Astrocyte (in vitro differentiated cells and primary cell): ENCODE data around the gene OR5K2. TPM values are rescaled to one million over a fixed set of nuclear protein-coding genes. Genes with fewer than 3 reads are reported as not detected.

Experiments used
- DNase-seq: peaks from one replicate; pipeline ENCODE4 v3.0.0-alpha.2; 2010; ENCODE audit warnings: low read depth
- FAIRE-seq: peaks from 2 replicates; lab custom pipeline; 2011; peaks lifted over from hg19 to GRCh38; lab: Jason Lieb, UNC
- H2AFZ ChIP-seq: 2 replicates; pipeline ENCODE4 v1.6.0; 2012; ENCODE audit warnings: low read depth, low read length, inconsistent platforms
- H3K27ac ChIP-seq: 2 replicates; pipeline ENCODE4 v1.5.1; 2011; ENCODE audit warnings: low read depth, low read length, inconsistent platforms
- H3K27me3 ChIP-seq: 2 replicates; pipeline ENCODE4 v1.6.0; 2011; ENCODE audit warnings: low read length, inconsistent platforms; ENCODE audit not compliant: insufficient read depth
- H3K36me3 ChIP-seq: 2 replicates; pipeline ENCODE4 v1.5.1; 2011; ENCODE audit warnings: low read length, inconsistent platforms; ENCODE audit not compliant: insufficient read depth
- H3K4me1 ChIP-seq: 2 replicates; pipeline ENCODE4 v1.5.1; 2011; ENCODE audit warnings: low read length, inconsistent platforms; ENCODE audit not compliant: insufficient read depth
- H3K4me2 ChIP-seq: 2 replicates; pipeline ENCODE4 v1.6.0; 2012; ENCODE audit warnings: low read length, inconsistent platforms
- H3K4me3 ChIP-seq: 2 replicates; pipeline ENCODE4 v1.5.1; 2011; ENCODE audit warnings: low read depth, mild to moderate bottlenecking, low read length, inconsistent platforms; ENCODE audit not compliant: insufficient read depth
- H3K79me2 ChIP-seq: 2 replicates; pipeline ENCODE4 v1.6.0; 2012; ENCODE audit warnings: mild to moderate bottlenecking, low read length, inconsistent platforms; ENCODE audit not compliant: insufficient read depth
- H3K9ac ChIP-seq: 2 replicates; pipeline ENCODE4 v1.6.0; 2012; ENCODE audit warnings: mild to moderate bottlenecking, low read length, inconsistent platforms
- H3K9me3 ChIP-seq: 2 replicates; pipeline ENCODE4 v1.5.1; 2012; ENCODE audit warnings: low read depth, mild to moderate bottlenecking, low read length, inconsistent platforms; ENCODE audit not compliant: insufficient read depth
- H4K20me1 ChIP-seq: 2 replicates; pipeline ENCODE4 v1.6.0; 2012; ENCODE audit warnings: low read length, inconsistent platforms; ENCODE audit not compliant: insufficient read depth
- H3K27ac Mint-ChIP-seq: one replicate; pipeline ENCODE4 v1.8.0; 2021; ENCODE audit warnings: mild to moderate bottlenecking, mixed read lengths; ENCODE audit not compliant: unreplicated experiment
- H3K27me3 Mint-ChIP-seq: one replicate; pipeline ENCODE4 v1.8.0; 2021; ENCODE audit warnings: low read depth, mixed read lengths; ENCODE audit not compliant: unreplicated experiment
- H3K36me3 Mint-ChIP-seq: one replicate; pipeline ENCODE4 v1.8.0; 2021; ENCODE audit warnings: low read depth, mixed read lengths; ENCODE audit not compliant: unreplicated experiment
- H3K4me1 Mint-ChIP-seq: one replicate; pipeline ENCODE4 v1.8.0; 2021; ENCODE audit warnings: low read depth, mixed read lengths; ENCODE audit not compliant: unreplicated experiment
- H3K4me3 Mint-ChIP-seq: one replicate; pipeline ENCODE4 v1.8.0; 2021; ENCODE audit warnings: mild to moderate bottlenecking, moderate library complexity, mixed read lengths; ENCODE audit not compliant: unreplicated experiment
- H3K9me3 Mint-ChIP-seq: one replicate; pipeline ENCODE4 v1.8.0; 2021; ENCODE audit warnings: mild to moderate bottlenecking, mixed read lengths; ENCODE audit not compliant: unreplicated experiment
- CTCF ChIP-seq: IDR thresholded peaks from 2 replicates; pipeline ENCODE4 v1.5.1; 2011; ENCODE audit warnings: low read depth, mild to moderate bottlenecking, inconsistent platforms, low read length, moderate library complexity; ENCODE audit not compliant: insufficient read depth
- EZH2 ChIP-seq: IDR thresholded peaks from 2 replicates; pipeline ENCODE4 v1.6.1; 2012; ENCODE audit warnings: mild to moderate bottlenecking, low read length, inconsistent platforms; ENCODE audit not compliant: insufficient read depth
- total RNA-seq: library from RNA; stranded (reverse); gene quantifications from 2 replicates; pipeline ENCODE4 v1.2.1, GENCODE V29; 2021

Gene OR5K2
- total RNA-seq, 1 donor from 2014 or later = not detected

DNA sequence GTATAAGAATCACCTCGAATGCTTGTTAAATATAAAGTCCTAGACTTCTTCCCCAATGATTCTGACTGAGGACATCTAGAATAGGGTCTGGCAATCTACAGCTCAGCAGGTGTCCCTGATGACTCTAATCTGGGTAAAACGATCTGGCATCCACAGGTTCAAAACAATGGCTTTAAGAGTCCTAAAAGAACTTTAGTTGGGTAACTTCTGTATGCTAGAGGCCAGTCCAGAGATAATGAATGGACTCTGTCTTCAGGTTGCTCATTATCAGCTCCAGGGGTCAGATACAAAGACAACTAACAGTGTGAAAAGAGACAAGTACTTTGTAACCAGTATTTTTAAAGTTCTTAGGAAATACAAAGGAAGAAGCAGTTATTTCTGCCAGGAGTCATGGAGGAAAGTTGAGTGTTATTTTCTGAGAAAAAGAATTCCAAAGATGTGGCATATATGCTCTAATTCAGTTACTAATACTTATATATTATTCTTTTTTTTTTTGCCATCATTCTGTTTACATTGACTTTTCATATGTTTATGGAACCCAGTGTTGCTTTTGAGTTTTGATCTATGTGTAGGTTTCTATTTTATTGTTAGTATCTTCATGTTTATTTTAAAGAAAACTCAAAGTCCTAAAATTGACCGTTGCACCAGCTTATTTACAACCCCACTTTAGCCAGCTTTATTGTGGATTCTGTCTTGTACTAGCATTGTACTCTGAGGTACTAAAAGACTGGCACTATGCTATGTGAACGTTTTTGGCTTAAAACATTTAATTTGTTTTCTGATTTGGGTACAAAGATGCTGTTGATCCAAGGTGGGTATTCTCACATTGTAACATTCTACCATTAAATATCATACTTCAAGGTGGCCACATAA is 31.2 kb downstream of the OR5K2 start:
- Mint-ChIP-seq H3K4me1 (no peaks in the 10 kb centered on the region), H3K27me3 (no peaks in the 10 kb centered on the region), H3K27ac (no peak overlapping the region), H3K9me3 (no peaks in the 10 kb centered on the region), H3K36me3 (no peaks in the 10 kb centered on the region), H3K4me3 (no peak overlapping the region)
- Histone ChIP-seq H3K79me2 (no peaks in the 10 kb centered on the region), H3K36me3 (no peaks in the 10 kb centered on the region), H3K4me2 (no peak overlapping the region), H3K9me3 (no peaks in the 10 kb centered on the region), H3K27ac (no peak overlapping the region), H3K4me3 (no peak overlapping the region), H3K4me1 (no peaks in the 10 kb centered on the region), H3K27me3 (no peaks in the 10 kb centered on the region), H3K9ac (no peak overlapping the region), H2AFZ (no peak overlapping the region), H4K20me1 (no peaks in the 10 kb centered on the region)
- FAIRE-seq = no peak
- no peak for DNase-seq
- TF ChIP-seq EZH2 = no peak
- no peak for TF ChIP-seq CTCF

GRCh38 chr3:98529856-98530459 is 32.5 kb downstream of the OR5K2 start:
- no peak overlapping the region for H3K4me2 ChIP-seq
- Mint-ChIP-seq H3K36me3 (no peaks in the 10 kb centered on the region), H3K9me3 (no peaks in the 10 kb centered on the region), H3K27me3 (no peaks in the 10 kb centered on the region), H3K4me3 (no peak overlapping the region), H3K27ac (no peak overlapping the region), H3K4me1 (no peaks in the 10 kb centered on the region)
- no peaks in the 10 kb centered on the region for H3K79me2 ChIP-seq
- no peaks in the 10 kb centered on the region for H4K20me1 ChIP-seq
- no peaks in the 10 kb centered on the region for H3K36me3 ChIP-seq
- no peaks in the 10 kb centered on the region for H3K9me3 ChIP-seq
- no peak for TF ChIP-seq EZH2
- no peak overlapping the region for H3K4me3 ChIP-seq
- H3K27ac ChIP-seq = no peak overlapping the region
- H3K27me3 ChIP-seq = no peaks in the 10 kb centered on the region
- no peak overlapping the region for H2AFZ ChIP-seq
- FAIRE-seq (no peak), DNase-seq (no peak)
- no peaks in the 10 kb centered on the region for H3K4me1 ChIP-seq
- no peak overlapping the region for H3K9ac ChIP-seq

- DNase-seq (no peak), FAIRE-seq (no peak)
- Mint-ChIP-seq H3K27me3 (no peaks in the 10 kb centered on the region), H3K36me3 (no peaks in the 10 kb centered on the region), H3K27ac (no peak overlapping the region), H3K4me3 (no peak overlapping the region), H3K4me1 (no peaks in the 10 kb centered on the region), H3K9me3 (no peaks in the 10 kb centered on the region)
- Histone ChIP-seq H3K27me3 (no peaks in the 10 kb centered on the region), H3K9me3 (no peaks in the 10 kb centered on the region), H2AFZ (no peak overlapping the region), H3K4me1 (no peaks in the 10 kb centered on the region), H3K9ac (no peak overlapping the region), H3K36me3 (no peaks in the 10 kb centered on the region), H4K20me1 (no peaks in the 10 kb centered on the region), H3K4me2 (no peak overlapping the region), H3K27ac (no peak overlapping the region), H3K79me2 (no peaks in the 10 kb centered on the region), H3K4me3 (no peak overlapping the region)
- TF ChIP-seq CTCF = no peak
- TF ChIP-seq EZH2 = no peak
These were observed 33.2 kb downstream of the OR5K2 start for GRCh38 chr3:98530676-98531075.
